ENCODE results near the gene COX14. TPM values are rescaled to one million over a fixed set of nuclear protein-coding genes. Genes with fewer than 3 reads are reported as not detected.
A peak's percentile ranks its signal among the peaks of the same experiment; 100 is the strongest.

The COX14 gene
- total and polyA plus RNA-seq, 10 of the 15 experiments (the other 5 are each of a cell fraction or from before 2014, with no cell fraction given), result 44.6 to 361 (median 120) TPM

DNA sequence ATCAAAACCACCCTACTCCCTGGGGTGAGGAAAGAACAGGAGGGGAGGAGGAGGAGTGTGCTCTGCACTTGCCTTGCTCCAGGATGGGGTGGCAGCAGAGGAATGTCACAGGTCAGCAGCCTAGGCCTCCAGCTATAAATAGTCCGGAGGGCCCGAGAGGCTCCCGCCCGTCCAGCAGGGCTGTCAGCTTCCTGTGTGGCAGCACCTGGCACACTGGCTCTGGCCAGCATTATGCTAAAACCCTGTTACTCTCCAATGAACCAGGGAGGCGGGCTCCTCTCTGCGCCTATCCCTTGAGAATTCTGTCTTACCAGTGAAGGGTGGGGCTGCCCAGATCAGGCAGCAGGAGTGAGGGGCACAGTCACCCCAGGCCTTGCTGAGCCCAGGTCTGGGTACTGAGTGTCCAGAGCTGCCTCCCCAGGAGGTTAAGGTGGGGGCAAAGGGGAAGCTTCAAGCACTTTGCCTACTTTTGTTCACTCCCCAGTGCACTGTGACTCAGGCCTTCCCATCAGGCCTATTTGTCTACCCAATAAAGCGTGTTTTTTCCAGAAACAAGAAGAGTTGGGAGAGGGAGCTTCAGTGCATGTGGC is 1.2 kb upstream of the COX14 start:
- RAD21 ChIA-PET (ENCODE audit: unreplicated experiment), result interaction anchor here (0.7 to 5.1 kb wide), 26 partner anchors 8 to 653 kb away, joined by 3 to 66 read pairs (median 5); partner anchors contain the start of genes ATF1, CERS5, GPD1 and RACGAP1
- H3K27me3 ChIP-seq (replicated peaks in 1 of 2; ENCODE audit: control insufficient read depth in 2 of 2, insufficient read depth in 2 of 2, low read length in 1 of 2), result no peaks in the 10 kb centered on the region
- no peaks in the 10 kb centered on the region for H3K9me3 ChIP-seq (replicated peaks; ENCODE audit: control insufficient read depth, insufficient read depth, low read length)
- peak overlapping the region; percentile 85 for H3K27ac ChIP-seq (ENCODE audit: control insufficient read depth, insufficient read depth)
- peaks cover 30% of the 10 kb centered on the region for H3K79me2 ChIP-seq (ENCODE audit: control insufficient read depth, insufficient read depth, low read length)
- H3K36me3 ChIP-seq (ENCODE audit: control insufficient read depth in 2 of 2, insufficient read depth in 2 of 2, low read length in 1 of 2), result no peaks in the 10 kb centered on the region; a peak in 1 of 4 replicates
- SMC1A ChIA-PET (ENCODE audit: uncharacterized antibody, unreplicated experiment), result interaction anchor here (0.8 to 4.8 kb wide), 28 partner anchors 8 to 356 kb away, joined by 3 to 36 read pairs (median 6); partner anchors contain the start of genes CERS5 and SMARCD1
- peak overlapping the region; percentile 78 for H2AFZ ChIP-seq (ENCODE audit: control insufficient read depth, low read depth, low read length)
- CTCF ChIA-PET, result interaction anchor here (0.7 to 13.0 kb wide), 46 partner anchors 9 to 1142 kb away, joined by 3 to 257 read pairs (median 9); partner anchors contain the start of genes CERS5, GPD1, RACGAP1 and SMARCD1
- DNase-seq (ENCODE audit: low read depth, low spot score) (peak; percentile 48), ATAC-seq (peak; percentile 43), FAIRE-seq (peak; percentile 52)
- H3K9ac ChIP-seq (ENCODE audit: control insufficient read depth, insufficient read depth, low read length), result peak overlapping the region; percentile 69
- peak overlapping the region; percentile 99 for H3K4me2 ChIP-seq (ENCODE audit: control insufficient read depth, insufficient read depth)
- in situ Hi-C loops (cut with MboI) (no loop called here), intact Hi-C loops (cut with micrococcal nuclease; ENCODE audit: unreplicated experiment) (loop anchor here (1.0 kb wide), 1 partner anchor 56 kb away; the partner anchor contains the start of gene CERS5)
- WGBS (ENCODE audit: insufficient coverage, insufficient replicate concordance, low lambda C conversion rate, missing lambda C conversion rate), result 0% methylated on average over 7 of the region's 7 CpGs
- peaks cover 21% of the 10 kb centered on the region for H3K4me1 ChIP-seq (ENCODE audit: control insufficient read depth, insufficient read depth, low read length)
- H3K4me3 ChIP-seq, result peak overlapping the region; percentile 73
- POLR2A ChIA-PET, result interaction anchor here (0.6 to 5.0 kb wide), 18 partner anchors 12 to 947 kb away, joined by 3 to 72 read pairs (median 6); partner anchors contain the start of genes CERS5, LIMA1, RACGAP1 and SMARCD1
- no peaks in the 10 kb centered on the region for H4K20me1 ChIP-seq (ENCODE audit: control insufficient read depth, insufficient read depth)
- TF ChIP-seq SMAD5 (IDR thresholded peaks at IDR 0.05; ENCODE audit: low read depth) (no peak), FOXK2 (IDR thresholded peaks at IDR 0.05) (no peak), RCOR1 (conservative IDR thresholded peaks at IDR 0.05; ENCODE audit: low read depth, low read length) (no peak), IKZF1 (conservative IDR thresholded peaks at IDR 0.05) (0 out of 2 replicates have a peak, but pooled peaks have one; percentile 4), HDAC2 (IDR thresholded peaks at IDR 0.05) (no peak), MEF2B (IDR thresholded peaks at IDR 0.05; ENCODE audit: partially characterized antibody, poor library complexity, severe bottlenecking) (peak; percentile 27), EED (IDR thresholded peaks at IDR 0.05; ENCODE audit: low read depth) (peak; percentile 19; the same call in 1 of the 2 replicates), LARP7 (IDR thresholded peaks at IDR 0.05) (no peak), BHLHE40 (IDR thresholded peaks at IDR 0.05; ENCODE audit: borderline replicate concordance in 1 of 2, low read depth in 2 of 2, low read length in 1 of 2) (peak in 1 of 2 experiments; percentile 3; a peak in 1 of 4 replicates), GATAD2B (conservative IDR thresholded peaks at IDR 0.05; ENCODE audit: low read depth) (peak; percentile 34; the same call in 1 of the 2 replicates)
- TF ChIP-seq, protein P1, sequence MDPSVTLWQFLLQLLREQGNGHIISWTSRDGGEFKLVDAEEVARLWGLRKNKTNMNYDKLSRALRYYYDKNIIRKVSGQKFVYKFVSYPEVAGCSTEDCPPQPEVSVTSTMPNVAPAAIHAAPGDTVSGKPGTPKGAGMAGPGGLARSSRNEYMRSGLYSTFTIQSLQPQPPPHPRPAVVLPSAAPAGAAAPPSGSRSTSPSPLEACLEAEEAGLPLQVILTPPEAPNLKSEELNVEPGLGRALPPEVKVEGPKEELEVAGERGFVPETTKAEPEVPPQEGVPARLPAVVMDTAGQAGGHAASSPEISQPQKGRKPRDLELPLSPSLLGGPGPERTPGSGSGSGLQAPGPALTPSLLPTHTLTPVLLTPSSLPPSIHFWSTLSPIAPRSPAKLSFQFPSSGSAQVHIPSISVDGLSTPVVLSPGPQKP (IDR thresholded peaks at IDR 0.05; ENCODE audit: low read depth, low read length), result no peak
- no TSS peak for BruUV-seq (replicated peaks)
